SU-DHL-6 (cell line): ENCODE results near the gene SLC4A8.

Source experiments
- CTCF ChIP-seq: fragments of 200-600 bp; sonication (generic); IDR thresholded peaks from one replicate; pipeline ENCODE4 v1.5.1; 2017; ENCODE audit warnings: antibody characterized with exemption, mild to moderate bottlenecking, low read length, moderate library complexity; ENCODE audit not compliant: insufficient read depth, poor library complexity, severe bottlenecking
- EZH2phosphoT487 ChIP-seq: fragments of 200-600 bp; sonication (generic), shearing (Covaris generic); conservative IDR thresholded peaks from 2 replicates; pipeline ENCODE4 v1.6.1; 2018; ENCODE audit warnings: mild to moderate bottlenecking, antibody characterized with exemption, low read length, moderate library complexity, mixed read lengths

- TF ChIP-seq CTCF: no peak
- TF ChIP-seq EZH2phosphoT487: no peak
Observed at GRCh38 chr12:51536159-51536558, 111.5 kb downstream of the SLC4A8 start.
